Memory B cell (primary cell): Measurements from ENCODE around the gene AK3.
A peak's percentile ranks its signal among the peaks of the same experiment; 100 is the strongest.
"Not testable (repeated sequence)": the region's sequence is repeated elsewhere in the genome, so short reads cannot be mapped to it uniquely, and the experiment has no call there.

Source experiments
- ATAC-seq: fragments of 150-1000 bp; cut with Tn5 transposase; 2 replicates; pipeline ENCODE4 v1.10.0; 2021; ENCODE audit warnings: low read depth, mild to moderate bottlenecking, moderate library complexity
- DNase-seq, 2 donors: peaks; one replicate each; pipeline ENCODE4 v3.0.0; 2022; ENCODE audit warnings: low spot score in 2 of 2
- H3K27ac Mint-ChIP-seq: one replicate; pipeline ENCODE4 v1.8.0; 2022; ENCODE audit warnings: mild to moderate bottlenecking, moderate library complexity, mixed read lengths
- H3K27me3 Mint-ChIP-seq: one replicate; pipeline ENCODE4 v1.8.0; 2022; ENCODE audit warnings: mixed read lengths
- H3K36me3 Mint-ChIP-seq: one replicate; pipeline ENCODE4 v1.8.0; 2022; ENCODE audit warnings: mild to moderate bottlenecking, mixed read lengths
- H3K4me1 Mint-ChIP-seq: one replicate; pipeline ENCODE4 v1.8.0; 2022; ENCODE audit warnings: mixed read lengths
- H3K4me3 Mint-ChIP-seq: one replicate; pipeline ENCODE4 v1.8.0; 2022; ENCODE audit warnings: mild to moderate bottlenecking, moderate library complexity, mixed read lengths
- H3K9me3 Mint-ChIP-seq: one replicate; pipeline ENCODE4 v1.8.0; 2022; ENCODE audit warnings: mixed read lengths

AK3 gene

GRCh38 chr9:4762886-4763541 lies 22.0 kb upstream of the AK3 start:
- Mint-ChIP-seq H3K36me3 (no peaks in the 10 kb centered on the region), H3K27ac (peak overlapping the region; percentile 64), H3K4me3 (peak overlapping the region; percentile 83), H3K27me3 (peaks cover 4% of the 10 kb centered on the region), H3K9me3 (no peaks in the 10 kb centered on the region), H3K4me1 (peaks cover 14% of the 10 kb centered on the region)
- DNase-seq (no peak), ATAC-seq (peak; percentile 30)

- Mint-ChIP-seq H3K36me3 (no peaks in the 10 kb centered on the region), H3K9me3 (no peaks in the 10 kb centered on the region), H3K4me3 (peak overlapping the region; percentile 83), H3K27me3 (peaks cover 4% of the 10 kb centered on the region), H3K4me1 (peaks cover 14% of the 10 kb centered on the region), H3K27ac (peak overlapping the region; percentile 64)
- ATAC-seq: peak; percentile 86
- peak; percentile 67 to 69 for DNase-seq
Observed at GRCh38 chr9:4762108-4762885, 21.3 kb upstream of the AK3 start.

GRCh38 chr9:4760122-4760521 lies 19.1 kb upstream of the AK3 start:
- H3K27me3 Mint-ChIP-seq: peaks cover 4% of the 10 kb centered on the region

GRCh38 chr9:4756420-4756819 lies 15.4 kb upstream of the AK3 start:
- H3K4me1 Mint-ChIP-seq: peaks cover 4% of the 10 kb centered on the region

More at GRCh38 chr9:4760122-4760521, 19.1 kb upstream of the AK3 start:
- ATAC-seq (no peak), DNase-seq (no peak)
- Mint-ChIP-seq H3K27ac (no peak overlapping the region), H3K4me3 (no peak overlapping the region), H3K4me1 (peaks cover 14% of the 10 kb centered on the region), H3K36me3 (no peaks in the 10 kb centered on the region), H3K9me3 (no peaks in the 10 kb centered on the region)

GRCh38 chr9:4755026-4755609 lies 14.1 kb upstream of the AK3 start:
- H3K4me1 Mint-ChIP-seq: peaks cover 4% of the 10 kb centered on the region
- peaks cover 2% of the 10 kb centered on the region for H3K27me3 Mint-ChIP-seq
- H3K4me3 Mint-ChIP-seq: no peak overlapping the region
- no peaks in the 10 kb centered on the region for H3K36me3 Mint-ChIP-seq
- no peak for ATAC-seq
- no peaks in the 10 kb centered on the region for H3K9me3 Mint-ChIP-seq
- DNase-seq: no peak
- no peak overlapping the region for H3K27ac Mint-ChIP-seq

More at GRCh38 chr9:4756420-4756819, 15.4 kb upstream of the AK3 start:
- ATAC-seq (no peak), DNase-seq (no peak)
- Mint-ChIP-seq H3K27me3 (peaks cover 3% of the 10 kb centered on the region), H3K9me3 (no peaks in the 10 kb centered on the region), H3K27ac (no peak overlapping the region), H3K4me3 (no peak overlapping the region), H3K36me3 (no peaks in the 10 kb centered on the region)

- peak overlapping the region; percentile 31 for H3K27ac Mint-ChIP-seq
- DNase-seq, H3K9me3 Mint-ChIP-seq, H3K27me3 Mint-ChIP-seq, ATAC-seq, H3K4me1 Mint-ChIP-seq, H3K36me3 Mint-ChIP-seq, H3K4me3 Mint-ChIP-seq: not testable (repeated sequence)
Observed at GRCh38 chr9:4754530-4754929, 13.5 kb upstream of the AK3 start.

- no peak overlapping the region for H3K27ac Mint-ChIP-seq
- peaks cover 2% of the 10 kb centered on the region for H3K4me1 Mint-ChIP-seq
- DNase-seq (peak in 1 of 2 donors; percentile 29), ATAC-seq (peak; percentile 42)
- no peaks in the 10 kb centered on the region for H3K27me3 Mint-ChIP-seq
- H3K36me3 Mint-ChIP-seq: no peaks in the 10 kb centered on the region
- H3K9me3 Mint-ChIP-seq: no peaks in the 10 kb centered on the region
- H3K4me3 Mint-ChIP-seq: no peak overlapping the region
Observed at GRCh38 chr9:4750023-4750673, 9.1 kb upstream of the AK3 start.

GRCh38 chr9:4748612-4749011 lies 7.6 kb upstream of the AK3 start:
- ATAC-seq (no peak), DNase-seq (no peak)
- no peak overlapping the region for H3K4me3 Mint-ChIP-seq
- no peaks in the 10 kb centered on the region for H3K9me3 Mint-ChIP-seq
- H3K27ac Mint-ChIP-seq: no peak overlapping the region
- no peaks in the 10 kb centered on the region for H3K36me3 Mint-ChIP-seq
- H3K4me1 Mint-ChIP-seq: peaks cover 2% of the 10 kb centered on the region
- H3K27me3 Mint-ChIP-seq: no peaks in the 10 kb centered on the region

GRCh38 chr9:4746278-4747030 lies 5.5 kb upstream of the AK3 start:
- no peak for DNase-seq
- no peaks in the 10 kb centered on the region for H3K9me3 Mint-ChIP-seq
- H3K27me3 Mint-ChIP-seq: no peaks in the 10 kb centered on the region
- H3K4me1 Mint-ChIP-seq: peaks cover 6% of the 10 kb centered on the region
- no peaks in the 10 kb centered on the region for H3K36me3 Mint-ChIP-seq
- no peak overlapping the region for H3K4me3 Mint-ChIP-seq
- ATAC-seq: no peak
- no peak overlapping the region for H3K27ac Mint-ChIP-seq

GRCh38 chr9:4743131-4743875 lies 2.3 kb upstream of the AK3 start:
- H3K27ac Mint-ChIP-seq: no peak overlapping the region
- H3K36me3 Mint-ChIP-seq: no peaks in the 10 kb centered on the region
- DNase-seq (no peak), ATAC-seq (no peak)
- H3K27me3 Mint-ChIP-seq: no peaks in the 10 kb centered on the region
- no peaks in the 10 kb centered on the region for H3K9me3 Mint-ChIP-seq
- no peak overlapping the region for H3K4me3 Mint-ChIP-seq
- H3K4me1 Mint-ChIP-seq: peaks cover 14% of the 10 kb centered on the region

GRCh38 chr9:4742246-4742645 lies 1.2 kb upstream of the AK3 start:
- DNase-seq (no peak), ATAC-seq (no peak)
- Mint-ChIP-seq H3K27ac (peak overlapping the region; percentile 76), H3K4me1 (peaks cover 16% of the 10 kb centered on the region), H3K27me3 (no peaks in the 10 kb centered on the region), H3K4me3 (peak overlapping the region; percentile 86), H3K36me3 (no peaks in the 10 kb centered on the region), H3K9me3 (no peaks in the 10 kb centered on the region)

GRCh38 chr9:4741365-4742089 lies 525 bp upstream of the AK3 start:
- ATAC-seq (peak; percentile 0), DNase-seq (no peak)
- Mint-ChIP-seq H3K4me3 (peak overlapping the region; percentile 86), H3K4me1 (peaks cover 15% of the 10 kb centered on the region), H3K36me3 (no peaks in the 10 kb centered on the region), H3K27me3 (no peaks in the 10 kb centered on the region), H3K9me3 (no peaks in the 10 kb centered on the region), H3K27ac (peak overlapping the region; percentile 76)

GRCh38 chr9:4740388-4740637 lies 689 bp downstream of the AK3 start:
- no peaks in the 10 kb centered on the region for H3K27me3 Mint-ChIP-seq
- H3K9me3 Mint-ChIP-seq: no peaks in the 10 kb centered on the region
- H3K4me3 Mint-ChIP-seq: peak overlapping the region; percentile 86
- ATAC-seq (no peak), DNase-seq (no peak)
- no peaks in the 10 kb centered on the region for H3K36me3 Mint-ChIP-seq
- H3K4me1 Mint-ChIP-seq: peaks cover 15% of the 10 kb centered on the region
- H3K27ac Mint-ChIP-seq: peak overlapping the region; percentile 76
